NCI-H2081 (cell line): ENCODE results near the gene ZNF346.

Source experiments
- DNase-seq, 2 experiments: peaks; one replicate each; lab custom pipeline; 2025; lab: John Stamatoyannopoulos, UW

The ZNF346 gene

GRCh38 chr5:177067503-177067902 lies 45.0 kb downstream of the ZNF346 start:
- DNase-seq = no peak

- no peak for DNase-seq
These were observed 48.2 kb downstream of the ZNF346 start for GRCh38 chr5:177070536-177071191.

- DNase-seq = peak; percentile 78 to 80
These were observed 49.3 kb downstream of the ZNF346 start for GRCh38 chr5:177071666-177072385.

- no peak for DNase-seq
These were observed 54.8 kb downstream of the ZNF346 start for GRCh38 chr5:177077335-177077734.

- no peak for DNase-seq
These were observed 57.1 kb downstream of the ZNF346 start for GRCh38 chr5:177079606-177080005.

GRCh38 chr5:177080265-177080664 lies 57.8 kb downstream of the ZNF346 start:
- no peak for DNase-seq

GRCh38 chr5:177081859-177082258 lies 59.4 kb downstream of the ZNF346 start:
- DNase-seq = no peak

- DNase-seq = no peak
These were observed 60.9 kb downstream of the ZNF346 start for GRCh38 chr5:177083357-177083756.

GRCh38 chr5:177084175-177084574 lies 61.7 kb downstream of the ZNF346 start:
- no peak for DNase-seq

- DNase-seq = no peak
These were observed 63.6 kb downstream of the ZNF346 start for GRCh38 chr5:177085985-177086653.

GRCh38 chr5:177086654-177087397 lies 64.3 kb downstream of the ZNF346 start, which contains the start of gene FGFR4:
FGFR4 (plus strand) TSS chr5:177086915; CDS start chr5:177089603, 2,688 bp downstream.
- DNase-seq = peak; percentile 45 to 58

GRCh38 chr5:177087398-177088005 lies 65.0 kb downstream of the ZNF346 start:
- DNase-seq = no peak

- no peak for DNase-seq
These were observed 66.6 kb downstream of the ZNF346 start for GRCh38 chr5:177089127-177089526.

- DNase-seq = no peak
These were observed 67.5 kb downstream of the ZNF346 start for GRCh38 chr5:177089825-177090641.

GRCh38 chr5:177090813-177091212 lies 68.3 kb downstream of the ZNF346 start:
- no peak for DNase-seq

GRCh38 chr5:177091232-177091631 lies 68.7 kb downstream of the ZNF346 start:
- no peak for DNase-seq

- no peak for DNase-seq
These were observed 69.9 kb downstream of the ZNF346 start for GRCh38 chr5:177092178-177093081.

- DNase-seq = no peak
These were observed 70.7 kb downstream of the ZNF346 start for GRCh38 chr5:177093082-177093712.

- DNase-seq = no peak
These were observed 71.3 kb downstream of the ZNF346 start for GRCh38 chr5:177093803-177094202.
